Stomach (tissue), 4 donors: Measurements from ENCODE around the gene GMDS.

Experiments used
- EP300 ChIP-seq: sonication (generic); formaldehyde crosslinking; IDR thresholded peaks from one replicate; pipeline ENCODE4 v1.6.1; 2017; ENCODE audit warnings: antibody characterized with exemption
- POLR2A ChIP-seq, 4 donors: fragments of 450-650 bp; IDR thresholded peaks; one replicate each; pipeline ENCODE4 v1.6.1; 2016; ENCODE audit warnings: antibody characterized with exemption in 4 of 4, control low read depth in 2 of 4, mild to moderate bottlenecking in 1 of 4, moderate library complexity in 1 of 4
- POLR2AphosphoS5 ChIP-seq, 3 donors: sonication (generic); formaldehyde crosslinking; IDR thresholded peaks; one replicate each; pipeline ENCODE4 v1.6.1; 2016; ENCODE audit warnings: antibody characterized with exemption in 3 of 3
- TF ChIP-seq, protein P1 (sequence below), 7 experiments: fragments of 450-650 bp in 4 of 7; fragments of 200-600 bp in 3 of 7; sonication (generic) in 3 of 7; IDR thresholded peaks; one replicate each; pipeline ENCODE4 v1.5.1; 2016 to 2019; ENCODE audit warnings: antibody characterized with exemption in 7 of 7, control low read depth in 2 of 7, mild to moderate bottlenecking in 1 of 7

DNA sequence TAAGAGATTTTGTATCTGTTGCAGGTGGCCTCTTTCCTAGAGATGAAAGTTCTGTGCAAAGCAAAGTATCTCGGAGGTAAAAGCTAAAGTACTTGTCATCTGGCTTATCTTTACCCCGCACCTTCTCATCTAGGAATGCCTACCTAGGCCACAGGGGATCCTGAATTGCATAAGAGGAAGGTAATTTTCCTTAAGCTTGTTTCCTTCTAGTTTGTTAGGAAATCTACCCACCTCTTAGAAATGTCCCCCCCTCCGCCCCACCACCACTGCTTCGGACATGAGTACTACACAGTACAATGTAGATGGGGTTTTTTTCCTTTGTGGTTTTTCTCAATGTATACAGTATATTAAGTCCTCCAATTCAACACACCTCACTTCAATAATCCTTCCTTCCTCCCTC lies 614.2 kb downstream of the GMDS start:
- TF ChIP-seq, protein P1, sequence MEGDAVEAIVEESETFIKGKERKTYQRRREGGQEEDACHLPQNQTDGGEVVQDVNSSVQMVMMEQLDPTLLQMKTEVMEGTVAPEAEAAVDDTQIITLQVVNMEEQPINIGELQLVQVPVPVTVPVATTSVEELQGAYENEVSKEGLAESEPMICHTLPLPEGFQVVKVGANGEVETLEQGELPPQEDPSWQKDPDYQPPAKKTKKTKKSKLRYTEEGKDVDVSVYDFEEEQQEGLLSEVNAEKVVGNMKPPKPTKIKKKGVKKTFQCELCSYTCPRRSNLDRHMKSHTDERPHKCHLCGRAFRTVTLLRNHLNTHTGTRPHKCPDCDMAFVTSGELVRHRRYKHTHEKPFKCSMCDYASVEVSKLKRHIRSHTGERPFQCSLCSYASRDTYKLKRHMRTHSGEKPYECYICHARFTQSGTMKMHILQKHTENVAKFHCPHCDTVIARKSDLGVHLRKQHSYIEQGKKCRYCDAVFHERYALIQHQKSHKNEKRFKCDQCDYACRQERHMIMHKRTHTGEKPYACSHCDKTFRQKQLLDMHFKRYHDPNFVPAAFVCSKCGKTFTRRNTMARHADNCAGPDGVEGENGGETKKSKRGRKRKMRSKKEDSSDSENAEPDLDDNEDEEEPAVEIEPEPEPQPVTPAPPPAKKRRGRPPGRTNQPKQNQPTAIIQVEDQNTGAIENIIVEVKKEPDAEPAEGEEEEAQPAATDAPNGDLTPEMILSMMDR (IDR thresholded peaks at IDR 0.05), result no peak
- TF ChIP-seq EP300 (no peak), POLR2A (IDR thresholded peaks at IDR 0.05) (no peak), POLR2AphosphoS5 (IDR thresholded peaks at IDR 0.05) (no peak)
